ENCODE measurements around the gene XPO5. TPM values are rescaled to one million over a fixed set of nuclear protein-coding genes. Genes with fewer than 3 reads are reported as not detected.

The XPO5 gene
- polyA plus RNA-seq, 1 donor (not counting 4 experiments of a cell fraction or from before 2014, with no cell fraction given): 49.9 TPM

- DNase-seq (ENCODE audit: low read depth, low spot score) (no peak), FAIRE-seq (no peak)
- peaks cover 10% of the 10 kb centered on the region for H3K27me3 ChIP-seq (ENCODE audit: control insufficient read depth, extremely low read depth, insufficient read depth, low read length)
- no peaks in the 10 kb centered on the region for H3K9me3 ChIP-seq (ENCODE audit: control insufficient read depth, low read depth, low read length)
- H3K4me2 ChIP-seq (ENCODE audit: control insufficient read depth, extremely low read depth, insufficient read depth, low read depth, low read length): peak overlapping the region; percentile 91
- H4K20me1 ChIP-seq (ENCODE audit: control insufficient read depth, extremely low read depth, insufficient read depth, low read length): peaks cover 2% of the 10 kb centered on the region
- peaks cover 5% of the 10 kb centered on the region for H3K9me1 ChIP-seq (ENCODE audit: control insufficient read depth, extremely low read depth, insufficient read depth, low read length)
- peak overlapping the region in 2 of 3 experiments; percentile 68 to 81 for H3K4me3 ChIP-seq (ENCODE audit: control insufficient read depth in 2 of 3, extremely low read depth in 1 of 3, insufficient read depth in 2 of 3, low read depth in 1 of 3, low read length in 3 of 3)
- H3K27ac ChIP-seq (ENCODE audit: control insufficient read depth, insufficient read depth, low read length): peak overlapping the region; percentile 87
- peaks cover 28% of the 10 kb centered on the region for H3K4me1 ChIP-seq (ENCODE audit: control insufficient read depth, extremely low read depth, insufficient read depth, low read length)
- dilution Hi-C loops (cut with MboI; ENCODE audit: extremely low pct_ligation_motif_present, low sequenced_read_pairs): no loop called here
- TF ChIP-seq CTCF (optimal IDR thresholded peaks at IDR 0.05 in 1 of 3, IDR thresholded peaks at IDR 0.05 in 1 of 3, conservative IDR thresholded peaks at IDR 0.05 in 1 of 3; ENCODE audit: extremely low read depth in 1 of 3, insufficient read depth in 2 of 3, low read length in 3 of 3) (no peak), EZH2 (IDR thresholded peaks at IDR 0.05; ENCODE audit: low read length) (no peak)
- peak overlapping the region; percentile 92 for H2AFZ ChIP-seq (ENCODE audit: control insufficient read depth, low read length)
- peak overlapping the region; percentile 92 for H3K9ac ChIP-seq (ENCODE audit: control insufficient read depth, extremely low read depth, insufficient read depth, low read length)
- H3K36me3 ChIP-seq (ENCODE audit: control insufficient read depth in 2 of 2, extremely low read depth in 1 of 2, insufficient read depth in 2 of 2, low read length in 2 of 2): peaks cover 22 to 36% of the 10 kb centered on the region in 2 experiments
- peaks cover 18% of the 10 kb centered on the region for H3K79me2 ChIP-seq (ENCODE audit: control insufficient read depth, insufficient read depth, low read length)
Observed at GRCh38 chr6:43510827-43511163, 65.0 kb downstream of the XPO5 start.

- dilution Hi-C loops (cut with MboI; ENCODE audit: extremely low pct_ligation_motif_present, low sequenced_read_pairs): no loop called here
- no peak for FAIRE-seq
Observed at GRCh38 chr6:43509984-43510826, 65.6 kb downstream of the XPO5 start, which contains the start of gene LRRC73. Gene LRRC73, minus strand, starts transcription at chr6:43510346. Its CDS starts 561 bp downstream, at chr6:43509785.

More at GRCh38 chr6:43509984-43510826, 65.6 kb downstream of the XPO5 start, which contains the start of gene LRRC73:
- H3K27ac ChIP-seq (ENCODE audit: control insufficient read depth, insufficient read depth, low read length): peak within 1 kb of the TSS; percentile 87
- no peaks in the 10 kb centered on the region for H3K9me3 ChIP-seq (ENCODE audit: control insufficient read depth, low read depth, low read length)
- peak within 1 kb of the TSS; percentile 92 for H2AFZ ChIP-seq (ENCODE audit: control insufficient read depth, low read length)
- peaks cover 12% of the 10 kb centered on the region for H3K79me2 ChIP-seq (ENCODE audit: control insufficient read depth, insufficient read depth, low read length)
- peak within 1 kb of the TSS; percentile 92 for H3K9ac ChIP-seq (ENCODE audit: control insufficient read depth, extremely low read depth, insufficient read depth, low read length)
- no peaks in the 10 kb centered on the region for H4K20me1 ChIP-seq (ENCODE audit: control insufficient read depth, extremely low read depth, insufficient read depth, low read length)
- peaks cover 24 to 33% of the 10 kb centered on the region in 2 experiments for H3K36me3 ChIP-seq (ENCODE audit: control insufficient read depth in 2 of 2, extremely low read depth in 1 of 2, insufficient read depth in 2 of 2, low read length in 2 of 2)
- no peak for DNase-seq (ENCODE audit: low read depth, low spot score)
- H3K27me3 ChIP-seq (ENCODE audit: control insufficient read depth, extremely low read depth, insufficient read depth, low read length): peaks cover 10% of the 10 kb centered on the region
- H3K4me2 ChIP-seq (ENCODE audit: control insufficient read depth, extremely low read depth, insufficient read depth, low read depth, low read length): peak within 1 kb of the TSS; percentile 91
- peaks cover 22% of the 10 kb centered on the region for H3K4me1 ChIP-seq (ENCODE audit: control insufficient read depth, extremely low read depth, insufficient read depth, low read length)
- TF ChIP-seq CTCF (optimal IDR thresholded peaks at IDR 0.05 in 1 of 3, IDR thresholded peaks at IDR 0.05 in 1 of 3, conservative IDR thresholded peaks at IDR 0.05 in 1 of 3; ENCODE audit: extremely low read depth in 1 of 3, insufficient read depth in 2 of 3, low read length in 3 of 3) (no peak), EZH2 (IDR thresholded peaks at IDR 0.05; ENCODE audit: low read length) (no peak)
- H3K9me1 ChIP-seq (ENCODE audit: control insufficient read depth, extremely low read depth, insufficient read depth, low read length): peaks cover under 1% of the 10 kb centered on the region
- peak within 1 kb of the TSS; percentile 49 to 81 (median 68) for H3K4me3 ChIP-seq (ENCODE audit: control insufficient read depth in 2 of 3, extremely low read depth in 1 of 3, insufficient read depth in 2 of 3, low read depth in 1 of 3, low read length in 3 of 3)
